NCI-H1048 (cell line): ENCODE data around the gene THBS1.

Experiments used
- DNase-seq: peaks from one replicate; lab custom pipeline; 2025; lab: John Stamatoyannopoulos, UW

THBS1 gene

DNA sequence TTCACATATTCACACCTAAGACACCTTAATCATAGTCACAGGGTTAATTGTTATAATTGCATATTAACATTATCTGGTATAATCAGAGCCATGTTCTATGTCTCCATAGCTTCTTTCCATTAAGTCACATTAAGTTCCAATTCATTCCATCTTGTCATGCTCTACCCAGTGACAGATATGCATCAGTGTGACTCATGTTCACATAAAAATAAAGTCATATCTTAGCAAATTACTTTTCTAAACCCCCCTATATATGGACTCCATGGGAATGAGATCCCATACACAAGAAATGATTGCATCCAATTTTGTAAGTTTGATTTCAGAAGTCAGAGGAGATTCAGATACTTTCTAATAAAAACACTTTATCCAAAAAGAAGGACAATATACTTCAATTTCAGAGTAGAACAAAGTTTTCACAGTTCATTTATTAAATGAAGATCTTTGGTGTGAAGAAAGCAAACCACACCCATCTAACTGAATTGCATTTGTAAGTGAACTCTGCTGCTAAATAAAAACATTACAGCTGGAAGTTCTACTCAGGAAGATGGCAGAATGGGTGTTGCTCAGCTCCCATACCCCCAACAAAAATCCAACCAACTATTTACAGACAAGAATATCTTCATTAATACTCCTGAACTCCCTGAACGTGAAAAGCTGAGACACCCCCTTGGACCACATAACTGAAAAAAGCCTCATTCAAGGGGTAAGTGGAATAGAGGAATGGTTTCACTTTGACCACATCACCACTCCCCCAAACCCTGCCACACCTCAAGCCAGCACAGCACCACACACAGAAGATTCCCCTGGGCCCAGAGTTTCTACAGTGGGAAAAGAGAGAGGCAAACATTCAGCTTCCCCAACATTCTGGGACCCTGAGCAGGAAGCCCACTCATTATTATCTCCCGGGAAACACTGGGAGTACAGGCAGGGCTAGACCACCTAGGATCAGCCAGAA is 27.6 kb downstream of the THBS1 start:
- DNase-seq: no peak

DNA sequence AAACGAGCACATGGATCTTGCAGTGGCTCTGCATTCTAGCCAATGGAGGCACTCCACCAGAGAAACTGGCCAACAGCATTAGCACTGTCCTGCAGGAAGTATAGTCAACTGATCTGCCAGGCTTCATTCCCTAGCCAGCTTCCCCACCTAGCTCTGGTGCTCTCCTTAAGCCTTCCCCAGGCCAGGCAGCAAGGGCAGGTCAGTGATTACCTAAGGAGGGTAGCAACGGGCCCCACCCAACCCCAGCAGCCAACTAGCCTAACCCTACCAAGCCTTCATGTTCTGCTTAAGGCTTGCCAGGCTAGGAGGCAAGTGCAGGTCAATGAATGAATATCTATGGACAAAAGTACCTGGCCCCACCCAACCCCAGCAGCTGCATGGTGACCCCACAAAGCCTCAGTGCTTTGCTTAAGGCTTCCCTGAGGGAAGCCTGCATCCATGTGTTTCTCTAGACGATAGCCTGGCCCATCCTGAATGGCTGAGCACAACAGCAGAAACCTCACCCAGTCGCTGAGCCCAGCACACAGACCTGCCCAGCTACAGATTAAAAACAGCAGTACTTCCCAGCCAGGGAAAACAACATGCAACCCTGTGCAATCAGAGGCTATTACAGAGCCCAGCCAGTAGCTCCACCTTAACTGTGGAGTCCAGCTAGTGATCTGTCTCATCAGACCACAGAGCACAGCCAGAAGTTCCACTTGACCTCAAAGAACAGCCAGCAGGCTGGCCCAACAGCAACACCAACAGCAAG is 28.5 kb downstream of the THBS1 start:
- DNase-seq: no peak

DNA sequence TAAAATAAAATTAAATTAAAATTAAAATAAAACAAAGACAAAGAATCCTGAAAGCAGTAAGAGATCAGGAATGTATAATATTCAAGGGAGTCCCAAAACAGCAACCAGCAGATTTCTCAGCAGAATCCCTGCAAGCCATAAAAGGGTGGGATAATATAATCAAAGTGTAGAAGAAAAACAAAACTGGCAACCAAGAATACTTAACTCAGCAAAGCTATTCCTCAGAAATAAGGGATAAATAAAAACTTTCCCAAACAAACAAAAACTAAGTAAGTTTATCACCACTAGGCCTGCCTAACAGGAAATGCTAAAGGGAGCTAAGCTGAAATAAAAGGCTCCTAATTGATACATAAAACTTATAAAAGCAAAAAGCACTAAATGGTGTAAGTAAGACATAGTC is 29.8 kb downstream of the THBS1 start:
- no peak for DNase-seq

DNA sequence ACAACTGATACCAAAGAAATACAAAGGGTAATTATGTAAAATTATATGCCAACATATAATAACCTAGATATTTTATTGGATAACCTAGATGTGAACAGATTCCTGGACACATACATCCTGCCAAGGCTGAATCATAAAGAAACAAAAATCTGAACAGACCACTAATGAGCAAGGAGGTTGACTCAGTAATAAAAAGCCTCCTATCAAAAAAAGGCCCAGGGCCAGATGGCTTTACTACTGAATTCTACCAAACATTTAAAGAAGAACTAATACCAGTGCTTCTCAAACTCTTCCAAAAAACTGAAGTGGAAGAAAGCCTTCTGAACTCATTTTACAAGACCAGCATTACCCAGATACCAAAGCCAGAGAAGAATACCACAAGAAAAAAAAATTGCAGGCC is 32.4 kb downstream of the THBS1 start:
- DNase-seq: no peak

DNA sequence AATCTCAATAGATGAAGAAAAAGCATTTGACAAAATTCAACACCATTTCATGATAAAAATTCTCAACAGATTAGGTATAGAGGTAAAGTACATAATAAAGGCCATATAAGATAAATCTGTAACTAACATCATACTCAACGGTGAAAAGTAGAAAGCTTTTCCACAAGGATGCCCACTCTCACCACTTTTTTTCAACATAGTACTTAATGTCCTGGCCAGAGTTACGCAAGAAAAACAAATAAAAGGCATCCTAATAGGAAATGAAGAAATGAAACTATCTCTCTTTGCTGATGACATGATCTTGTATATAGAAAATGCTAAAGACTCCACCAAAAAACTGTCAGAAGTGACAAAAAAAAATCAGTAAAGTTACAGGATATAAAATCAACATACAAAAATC is 33.0 kb downstream of the THBS1 start:
- no peak for DNase-seq

DNA sequence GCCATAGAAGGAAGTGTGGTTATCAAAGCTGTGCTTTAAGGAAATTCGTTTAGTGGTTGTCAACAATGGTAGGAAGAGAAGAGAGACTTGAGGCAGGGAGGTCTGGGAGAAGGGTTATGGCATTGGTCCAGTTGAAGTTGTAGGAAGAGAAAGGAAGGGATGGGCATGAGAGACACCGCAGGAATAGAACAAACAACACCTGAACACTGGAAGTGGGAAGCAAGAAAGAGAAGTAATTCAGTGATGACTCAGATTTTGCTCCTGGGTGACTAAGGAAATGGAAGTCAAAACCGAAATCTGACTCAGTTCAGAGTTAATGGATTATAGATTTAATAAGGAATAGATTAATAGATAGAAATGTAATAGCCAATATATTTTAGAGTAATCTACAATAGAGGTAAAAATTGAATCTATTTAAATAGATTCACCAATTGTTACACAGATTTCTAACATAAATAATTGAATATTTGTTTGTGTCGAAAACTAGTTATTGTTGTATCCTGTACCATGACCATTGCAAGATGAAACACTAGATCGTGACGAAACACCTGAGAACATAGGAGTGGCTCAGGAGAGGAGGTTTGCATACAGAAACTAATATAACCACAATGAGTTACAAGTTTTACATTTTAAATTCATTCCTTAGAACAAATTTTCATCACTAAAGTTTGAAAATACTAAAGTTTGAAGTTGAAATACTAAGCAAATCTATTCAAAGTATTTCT is 36.0 kb downstream of the THBS1 start:
- no peak for DNase-seq

DNA sequence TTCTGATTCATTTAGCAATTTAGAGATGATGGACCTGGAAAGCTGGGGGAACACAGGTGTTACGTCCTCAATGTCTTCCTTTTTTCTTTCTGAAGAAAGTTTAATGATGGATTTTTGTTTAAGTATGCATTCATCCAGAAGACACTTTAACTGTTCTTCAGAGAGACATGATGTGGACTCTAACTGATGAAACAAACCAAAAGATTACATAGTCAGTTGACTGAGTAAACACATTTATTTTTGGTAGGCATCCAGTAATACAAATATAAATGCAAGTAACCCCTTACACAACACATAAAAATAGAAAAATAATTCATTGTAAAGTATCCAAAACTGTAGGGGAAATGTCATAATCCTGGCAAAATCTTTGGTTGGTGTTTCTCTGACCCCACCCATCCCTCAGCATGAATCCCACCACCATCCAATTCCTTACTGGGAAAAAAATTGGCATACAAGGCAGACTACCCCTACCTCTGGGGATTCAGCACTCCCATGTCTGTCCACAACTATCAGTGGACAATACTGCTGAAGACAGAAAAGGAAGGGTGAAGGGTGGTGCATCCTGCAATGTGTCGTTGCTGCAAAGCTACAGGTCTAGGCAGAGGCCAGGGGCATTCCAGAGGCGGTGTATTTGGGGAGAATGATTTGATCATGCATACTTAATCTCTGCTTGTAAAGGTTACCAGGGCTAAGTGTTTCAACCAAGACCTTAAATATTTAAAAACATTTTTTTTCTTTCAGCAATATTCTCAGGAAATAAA is 37.4 kb downstream of the THBS1 start:
- DNase-seq: no peak

DNA sequence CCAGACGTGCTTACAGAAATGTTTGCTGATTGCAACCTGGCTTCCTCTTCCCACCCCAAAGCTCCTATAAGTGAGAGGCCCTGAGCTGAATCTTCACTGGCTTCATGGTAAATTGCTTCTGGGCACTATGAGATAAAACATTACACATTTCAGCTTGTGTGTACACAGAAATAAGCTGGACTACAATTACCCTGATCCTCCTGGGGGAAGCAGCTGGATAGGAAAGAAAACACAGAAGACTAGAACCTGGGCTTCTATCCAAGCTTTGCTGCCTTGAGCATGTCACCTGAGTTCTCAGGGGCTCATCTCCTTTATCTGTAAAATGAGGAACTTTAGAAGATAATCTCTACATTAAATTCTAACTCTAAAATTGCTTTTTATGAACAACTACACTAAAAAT is 40.3 kb downstream of the THBS1 start:
- no peak for DNase-seq

DNA sequence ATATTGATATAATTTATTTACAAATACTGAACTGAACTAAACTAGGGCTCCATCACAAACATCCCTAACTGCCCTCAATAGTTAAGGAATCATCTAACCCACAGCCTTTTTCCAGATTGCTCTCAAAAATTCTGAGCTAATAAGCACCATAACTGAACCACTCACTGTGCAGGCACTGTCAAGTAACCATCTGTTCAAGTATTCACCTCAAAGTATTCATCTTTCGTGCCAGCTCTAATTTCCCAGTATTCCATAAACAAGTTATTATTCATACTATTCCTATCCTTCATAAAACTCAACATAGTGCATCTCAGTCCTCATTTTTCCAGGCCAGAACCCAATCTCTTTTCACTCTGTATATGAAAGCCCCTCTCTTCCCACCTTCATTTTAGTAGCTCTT is 41.1 kb downstream of the THBS1 start:
- DNase-seq: no peak

DNA sequence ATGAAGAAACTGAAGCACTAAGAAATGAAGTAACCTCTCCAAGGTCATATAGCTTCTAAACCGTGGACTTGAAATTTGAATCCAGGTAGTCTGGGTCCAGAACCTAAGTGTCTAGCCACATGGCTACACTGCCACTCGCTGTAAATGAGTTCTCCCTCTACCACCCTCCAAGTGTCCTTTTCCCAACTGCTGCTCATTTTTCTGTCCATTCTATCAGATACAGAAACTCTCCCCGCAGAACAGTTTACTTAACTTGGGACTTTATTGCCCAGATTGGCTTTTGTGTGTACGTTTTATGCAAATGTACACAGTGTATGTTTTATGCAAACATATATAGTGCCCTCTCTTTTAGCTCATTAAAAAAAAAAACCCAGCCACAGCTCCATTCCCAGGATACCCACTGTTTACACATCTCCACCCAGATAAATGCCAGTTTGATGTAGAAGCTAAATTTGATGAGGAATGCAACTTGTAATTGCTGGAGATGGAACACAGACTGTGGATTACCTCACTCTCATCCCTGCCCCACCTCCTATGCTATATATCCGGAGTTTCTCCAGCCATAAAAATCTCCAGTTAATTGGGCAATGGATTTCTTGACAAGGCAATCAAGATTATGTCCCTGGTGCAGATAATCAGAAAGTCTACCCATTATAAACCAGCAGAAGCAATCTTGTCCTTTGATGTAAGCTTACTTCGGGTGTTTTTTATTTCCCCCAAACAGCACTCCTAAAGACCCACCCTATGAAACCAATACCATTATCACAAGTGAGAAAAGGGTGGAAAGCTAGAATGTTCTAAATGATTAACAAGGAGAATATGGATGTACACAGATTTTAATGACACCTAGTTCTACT is 42.0 kb downstream of the THBS1 start:
- DNase-seq: no peak

DNA sequence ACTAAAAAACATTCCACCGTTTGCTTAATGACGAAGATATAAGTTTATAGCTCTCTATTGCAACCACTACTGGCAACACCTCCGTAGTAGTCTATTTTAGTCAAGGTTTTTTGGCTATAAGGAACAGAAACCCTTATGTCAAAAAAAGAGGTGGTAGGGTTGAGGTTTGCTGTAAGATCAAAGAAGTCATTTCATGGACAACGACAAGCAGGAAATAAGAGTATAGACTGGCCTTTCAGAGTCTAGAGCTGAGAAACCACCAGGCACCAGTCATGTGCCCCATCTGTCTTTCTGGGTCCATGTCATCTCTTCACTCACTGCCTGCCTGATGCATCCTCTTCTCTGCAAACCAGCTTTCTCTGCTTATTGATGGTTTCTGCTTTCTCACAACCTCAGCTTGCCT is 42.7 kb downstream of the THBS1 start:
- no peak for DNase-seq

DNA sequence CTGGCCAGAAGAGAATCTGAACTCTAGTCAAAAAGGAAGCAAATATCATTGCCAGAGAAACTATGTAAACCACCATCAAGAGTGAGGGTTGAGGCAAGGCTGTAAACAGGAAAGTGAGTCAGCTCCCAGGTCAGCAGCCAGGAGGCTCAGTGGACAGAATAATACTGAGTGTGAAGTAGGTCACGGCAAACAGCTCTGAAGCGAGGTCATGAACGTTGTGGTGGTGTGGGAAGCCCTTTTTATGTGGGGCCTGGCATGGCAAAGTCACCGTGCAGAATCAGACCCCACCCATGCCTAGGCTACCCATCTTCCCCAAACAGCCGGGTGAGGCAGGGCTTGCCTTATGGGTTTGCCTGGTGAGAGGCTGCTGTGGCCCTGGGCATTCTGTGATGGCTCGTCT is 43.9 kb downstream of the THBS1 start:
- DNase-seq: no peak

DNA sequence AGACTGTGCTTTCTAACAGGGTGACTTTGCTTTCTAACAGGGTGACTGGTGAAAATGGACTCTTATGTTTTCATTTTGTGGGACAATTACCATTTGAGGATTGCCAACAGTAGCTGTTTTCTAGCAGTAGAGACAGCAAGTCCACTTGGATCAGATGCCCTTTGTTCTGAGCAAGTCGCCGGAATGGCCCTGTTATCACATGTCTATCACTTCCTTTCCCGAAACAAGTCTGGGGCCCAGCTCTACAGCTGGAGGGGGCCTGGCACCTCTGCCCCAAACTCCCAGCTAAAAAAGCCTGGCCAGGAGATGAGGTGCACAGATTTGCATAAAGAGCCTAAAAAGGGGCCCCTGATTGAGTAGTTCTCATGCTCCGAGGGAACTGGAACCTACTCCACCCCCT is 44.6 kb downstream of the THBS1 start:
- DNase-seq: no peak

DNA sequence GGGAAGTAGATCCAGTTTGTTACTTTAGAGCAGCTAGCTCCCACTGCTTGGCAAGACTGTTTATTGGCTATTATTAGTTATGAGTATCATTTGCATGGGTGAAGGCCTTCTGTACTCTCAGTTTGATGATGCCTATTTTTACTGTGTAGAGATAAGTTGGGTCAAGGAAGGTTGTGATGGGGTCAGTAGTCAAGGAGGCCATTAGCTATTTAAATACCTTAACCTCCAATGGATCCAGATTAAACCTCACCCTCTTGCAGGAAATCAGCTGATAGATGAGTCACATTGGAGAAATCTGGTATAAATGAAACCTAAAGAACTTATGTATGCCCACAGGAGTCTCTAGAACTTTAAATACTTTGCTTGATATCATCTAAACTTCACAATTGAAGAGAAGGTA is 45.0 kb downstream of the THBS1 start:
- no peak for DNase-seq

DNA sequence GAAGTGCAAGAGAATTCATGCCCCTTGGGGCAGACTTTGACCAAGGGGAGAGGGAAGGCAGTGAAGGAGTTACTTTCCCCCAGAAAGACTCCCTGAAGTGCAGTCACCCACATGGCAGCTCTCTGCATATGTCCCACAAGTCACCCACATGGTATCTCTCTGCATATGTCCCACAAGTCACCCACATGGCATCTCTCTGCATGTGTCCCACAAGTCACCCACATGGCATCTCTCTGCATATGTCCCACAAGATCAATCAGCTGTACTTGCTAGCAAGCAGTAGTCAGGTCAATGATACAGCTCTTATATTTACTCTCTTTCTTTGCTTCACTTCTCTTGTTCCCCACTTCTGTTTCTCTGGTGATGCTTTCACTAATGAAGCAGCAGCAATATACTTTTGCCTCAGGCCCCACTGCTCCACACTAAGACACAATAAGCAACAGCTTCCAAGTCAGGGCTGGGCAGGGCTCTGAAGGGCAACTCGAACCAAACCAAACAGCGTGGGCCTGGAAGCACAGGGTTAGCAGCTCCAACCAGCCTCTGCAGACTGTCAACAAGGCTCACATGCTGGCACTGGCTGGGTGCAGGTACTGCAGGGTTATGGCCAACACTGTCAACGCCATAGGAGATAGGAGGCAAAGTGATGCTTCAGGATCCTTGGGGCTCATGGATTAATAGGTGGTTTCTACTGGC is 46.7 kb downstream of the THBS1 start:
- no peak for DNase-seq

DNA sequence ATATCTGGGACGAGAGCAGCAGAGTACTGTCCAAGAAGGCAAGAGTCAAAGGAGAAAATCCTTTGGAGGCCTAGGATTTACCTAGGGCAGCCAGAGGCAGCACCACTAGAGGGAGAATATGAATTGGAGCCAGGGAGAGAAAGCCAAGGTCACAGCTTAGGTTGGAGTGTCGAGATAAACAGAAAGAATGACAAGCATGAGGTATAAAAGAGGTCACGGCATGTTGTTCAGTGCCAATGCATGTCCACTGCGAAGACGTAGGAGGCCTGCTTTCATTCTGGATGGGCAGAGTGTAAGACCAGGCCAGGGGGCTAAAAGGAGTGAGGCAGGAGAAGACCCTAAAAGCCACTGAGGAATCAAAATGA is 47.2 kb downstream of the THBS1 start:
- no peak for DNase-seq

DNA sequence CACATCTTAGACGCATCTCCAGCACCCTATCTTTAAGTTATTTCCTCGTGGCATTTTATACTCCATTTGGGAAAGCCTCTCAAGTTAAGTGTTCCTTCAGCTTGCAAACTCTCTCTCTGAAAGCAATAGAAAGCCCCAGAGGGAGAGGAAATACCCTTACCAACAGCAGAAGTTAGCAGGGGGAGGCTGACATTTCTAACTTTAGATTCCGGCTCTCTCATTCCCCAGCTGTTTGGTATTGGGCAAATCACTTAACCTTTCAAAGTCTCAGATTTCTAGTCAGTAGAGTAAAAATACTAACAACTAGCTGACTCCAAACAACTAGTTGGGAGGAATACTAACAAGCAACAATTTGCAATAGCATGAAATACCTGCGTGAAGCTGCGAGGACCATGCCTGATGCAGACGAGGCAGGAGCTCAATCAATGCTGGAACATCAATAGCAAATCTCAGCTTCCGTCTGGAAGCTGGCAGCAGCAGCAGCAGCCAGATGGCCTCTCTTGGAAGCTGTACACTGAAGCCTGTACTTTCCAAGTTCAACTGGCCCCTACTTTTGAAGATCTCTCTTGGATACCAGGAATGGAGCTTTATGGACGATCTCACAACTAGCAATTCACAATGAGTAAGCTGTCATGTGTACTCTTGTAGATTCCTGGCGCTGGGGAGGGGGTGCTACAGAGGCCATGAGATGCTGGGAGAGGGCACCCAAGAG is 47.8 kb downstream of the THBS1 start:
- DNase-seq: no peak

DNA sequence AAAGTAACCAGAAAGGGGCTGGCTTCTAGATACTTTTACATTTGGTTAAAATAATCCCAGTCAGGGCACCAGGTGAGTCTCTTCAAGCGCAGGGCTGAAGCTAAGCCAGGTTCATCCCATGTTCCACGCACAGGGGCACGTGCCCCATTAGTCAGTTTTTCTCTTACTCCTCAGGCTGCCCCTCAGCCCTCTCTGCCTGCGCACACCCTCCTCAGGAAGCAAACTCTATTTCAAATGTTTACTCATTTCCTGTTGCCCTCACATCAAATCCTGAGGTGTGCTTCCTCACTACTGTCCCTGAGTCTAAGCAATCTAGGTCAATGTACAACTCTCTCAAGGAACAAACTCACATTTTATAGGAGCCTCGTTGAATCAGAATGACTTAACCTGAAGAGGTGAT is 48.5 kb downstream of the THBS1 start:
- no peak for DNase-seq

DNA sequence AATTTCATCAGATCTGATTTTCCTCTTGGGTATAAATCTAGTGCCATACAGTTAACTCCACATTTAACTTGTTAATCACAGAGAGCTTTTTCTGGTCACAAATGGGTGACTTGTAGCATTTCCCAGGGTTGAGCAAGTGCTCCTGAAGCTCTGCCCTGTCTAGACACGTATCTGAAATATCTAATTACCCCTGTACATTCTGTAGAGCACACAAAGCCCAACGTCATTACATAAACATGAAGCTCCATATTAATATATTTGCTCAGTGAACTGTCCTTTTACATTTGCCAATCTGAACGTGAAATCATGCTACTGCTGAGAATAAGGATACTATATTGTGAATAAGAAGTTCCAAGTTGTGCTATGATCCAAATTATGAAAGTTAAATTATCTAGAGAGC is 49.0 kb downstream of the THBS1 start:
- DNase-seq: no peak

DNA sequence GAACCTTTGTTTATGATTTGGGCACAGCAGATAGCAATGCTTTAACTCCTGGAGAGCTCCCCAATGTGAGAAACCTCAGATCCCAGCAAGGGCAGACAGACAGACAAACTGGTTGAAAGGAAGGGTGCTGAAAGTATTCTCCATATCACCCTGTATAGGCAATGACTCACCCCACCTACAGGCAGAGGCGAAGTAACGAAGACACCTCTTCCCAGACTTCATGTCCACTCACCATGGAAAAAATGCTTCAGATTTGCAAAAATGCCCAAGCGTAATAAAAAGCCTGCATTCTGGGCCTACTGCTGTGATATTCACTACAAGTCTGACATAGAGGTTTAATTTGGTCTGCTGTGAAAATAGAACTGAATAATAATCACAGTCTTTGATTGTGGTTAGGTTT is 50.5 kb downstream of the THBS1 start:
- DNase-seq: no peak
